ENCODE measurements around the gene TPCN2. TPM values are rescaled to one million over a fixed set of nuclear protein-coding genes. Genes with fewer than 3 reads are reported as not detected.

The TPCN2 gene
- total RNA-seq, 1 donor from 2014 or later, result 15.6 TPM

GRCh38 chr11:69039501-69039900 lies 9.2 kb upstream of the TPCN2 start:
- peak; percentile 53 for DNase-seq (ENCODE audit: low read depth)

- no peak for DNase-seq (ENCODE audit: low read depth)
Measured at GRCh38 chr11:69040051-69040450, 8.7 kb upstream of the TPCN2 start.

- peak; percentile 93 for DNase-seq (ENCODE audit: low read depth)
Measured at GRCh38 chr11:69040581-69041260, 8.0 kb upstream of the TPCN2 start.

- DNase-seq (ENCODE audit: low read depth), result peak; percentile 72
Measured at GRCh38 chr11:69041516-69041915, 7.2 kb upstream of the TPCN2 start.

- peak; percentile 79 for DNase-seq (ENCODE audit: low read depth)
Measured at GRCh38 chr11:69044111-69045013, 4.4 kb upstream of the TPCN2 start.

- DNase-seq (ENCODE audit: low read depth), result no peak
Measured at GRCh38 chr11:69048031-69048693, 570 bp upstream of the TPCN2 start.

- DNase-seq (ENCODE audit: low read depth), result no peak
Measured at GRCh38 chr11:69049490-69049867, 747 bp downstream of the TPCN2 start.

GRCh38 chr11:69050592-69051380 lies 2.1 kb downstream of the TPCN2 start:
- no peak for DNase-seq (ENCODE audit: low read depth)

- no peak for DNase-seq (ENCODE audit: low read depth)
Measured at GRCh38 chr11:69051381-69052342, 2.9 kb downstream of the TPCN2 start.

- no peak for DNase-seq (ENCODE audit: low read depth)
Measured at GRCh38 chr11:69052343-69053168, 3.8 kb downstream of the TPCN2 start.

GRCh38 chr11:69053169-69053477 lies 4.4 kb downstream of the TPCN2 start:
- no peak for DNase-seq (ENCODE audit: low read depth)

GRCh38 chr11:69053546-69054396 lies 5.0 kb downstream of the TPCN2 start:
- DNase-seq (ENCODE audit: low read depth), result no peak

GRCh38 chr11:69054397-69055211 lies 5.9 kb downstream of the TPCN2 start:
- no peak for DNase-seq (ENCODE audit: low read depth)

GRCh38 chr11:69055212-69055586 lies 6.5 kb downstream of the TPCN2 start:
- no peak for DNase-seq (ENCODE audit: low read depth)

GRCh38 chr11:69055598-69056516 lies 7.1 kb downstream of the TPCN2 start:
- DNase-seq (ENCODE audit: low read depth), result peak; percentile 22

- DNase-seq (ENCODE audit: low read depth), result no peak
Measured at GRCh38 chr11:69057236-69057635, 8.5 kb downstream of the TPCN2 start.

GRCh38 chr11:69057801-69058200 lies 9.1 kb downstream of the TPCN2 start:
- DNase-seq (ENCODE audit: low read depth), result no peak
